ENCODE results near the gene KLF9.

DNA sequence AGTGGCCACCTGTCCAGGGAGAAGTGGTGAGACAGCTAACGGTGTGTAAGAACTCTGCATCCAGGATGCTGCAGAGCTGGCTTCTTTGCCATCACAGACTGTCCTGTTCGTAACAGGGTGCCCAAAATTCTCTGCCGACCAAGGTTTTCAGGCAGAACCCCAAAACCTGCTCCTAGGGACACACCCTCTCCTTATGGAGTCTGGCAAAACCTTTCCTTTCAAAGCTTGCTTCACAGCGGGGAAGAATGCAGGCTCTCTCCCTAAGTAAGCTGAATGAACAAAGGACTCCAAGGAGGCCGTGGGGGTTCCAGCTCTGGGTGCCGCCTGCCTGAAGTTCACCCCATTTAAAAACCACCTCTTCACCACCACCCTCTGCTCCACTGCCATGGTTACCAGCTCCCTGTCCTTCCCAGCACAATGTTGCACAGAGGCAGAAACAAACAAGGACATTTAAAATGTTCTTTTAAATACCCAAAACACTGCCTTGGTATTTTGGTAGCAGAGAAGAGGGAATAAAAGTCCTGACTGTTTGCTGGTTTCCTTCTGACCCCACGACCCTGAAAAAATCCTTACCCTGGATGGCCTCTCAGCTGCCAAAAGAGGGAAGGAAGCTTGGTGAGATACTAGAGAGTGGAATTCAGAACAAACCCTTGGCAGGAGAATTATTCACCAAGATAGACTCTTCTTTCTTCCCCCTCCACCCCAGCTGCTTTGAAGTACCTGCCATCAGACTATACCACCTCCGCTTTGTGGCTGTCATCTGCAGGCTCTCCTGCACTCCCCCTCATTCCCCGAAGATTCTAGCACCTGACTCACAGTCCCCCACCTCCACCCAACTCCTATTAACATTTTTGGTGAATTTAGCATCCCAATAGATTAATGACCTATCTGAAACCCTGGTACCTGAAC is 7.1 kb upstream of the KLF9 start:
- TF ChIP-seq, protein P1, sequence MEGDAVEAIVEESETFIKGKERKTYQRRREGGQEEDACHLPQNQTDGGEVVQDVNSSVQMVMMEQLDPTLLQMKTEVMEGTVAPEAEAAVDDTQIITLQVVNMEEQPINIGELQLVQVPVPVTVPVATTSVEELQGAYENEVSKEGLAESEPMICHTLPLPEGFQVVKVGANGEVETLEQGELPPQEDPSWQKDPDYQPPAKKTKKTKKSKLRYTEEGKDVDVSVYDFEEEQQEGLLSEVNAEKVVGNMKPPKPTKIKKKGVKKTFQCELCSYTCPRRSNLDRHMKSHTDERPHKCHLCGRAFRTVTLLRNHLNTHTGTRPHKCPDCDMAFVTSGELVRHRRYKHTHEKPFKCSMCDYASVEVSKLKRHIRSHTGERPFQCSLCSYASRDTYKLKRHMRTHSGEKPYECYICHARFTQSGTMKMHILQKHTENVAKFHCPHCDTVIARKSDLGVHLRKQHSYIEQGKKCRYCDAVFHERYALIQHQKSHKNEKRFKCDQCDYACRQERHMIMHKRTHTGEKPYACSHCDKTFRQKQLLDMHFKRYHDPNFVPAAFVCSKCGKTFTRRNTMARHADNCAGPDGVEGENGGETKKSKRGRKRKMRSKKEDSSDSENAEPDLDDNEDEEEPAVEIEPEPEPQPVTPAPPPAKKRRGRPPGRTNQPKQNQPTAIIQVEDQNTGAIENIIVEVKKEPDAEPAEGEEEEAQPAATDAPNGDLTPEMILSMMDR (IDR thresholded peaks at IDR 0.05; ENCODE audit: insufficient read depth, low read length, poor library complexity, severe bottlenecking): no peak
- TF ChIP-seq EZH2phosphoT487 (conservative IDR thresholded peaks at IDR 0.05; ENCODE audit: low read length): no peak

Measured in SU-DHL-6 (cell line).